K562 (cell line): Measurements from ENCODE around the gene RSRC1. TPM values are rescaled to one million over a fixed set of nuclear protein-coding genes. Genes with fewer than 3 reads are reported as not detected.

ENCODE experiments used
- CBFA2T3 ChIP-seq: fragments of 450-650 bp; IDR thresholded peaks from 2 replicates; pipeline ENCODE4 v1.6.1; 2017
- CBFB ChIP-seq: sonication (generic); formaldehyde crosslinking; IDR thresholded peaks from 2 replicates; pipeline ENCODE4 v1.4.0; 2020; ENCODE audit warnings: mild to moderate bottlenecking, missing genetic modification reagents
- GABPA ChIP-seq: fragments of 200-800 bp; sonication (Bioruptor generic); conservative IDR thresholded peaks from 2 replicates; pipeline ENCODE4 v1.6.1; 2016; ENCODE audit warnings: low read depth, missing genetic modification characterization, missing compliant biosample characterization
- KHSRP ChIP-seq: fragments of 450-650 bp; IDR thresholded peaks from 2 replicates; pipeline ENCODE4 v1.6.1; 2017
- NBN ChIP-seq: fragments of 450-650 bp; IDR thresholded peaks from 2 replicates; pipeline ENCODE4 v1.6.1; 2016; ENCODE audit warnings: low read depth, mild to moderate bottlenecking
- RBM17 ChIP-seq: fragments of 200-400 bp; formaldehyde crosslinking; IDR thresholded peaks from 2 replicates; pipeline ENCODE4 v1.6.1; 2017; ENCODE audit warnings: low read depth, mild to moderate bottlenecking, low read length, borderline replicate concordance
- RFX5 ChIP-seq: IDR thresholded peaks from 2 replicates; pipeline ENCODE4 v1.6.1; 2011; ENCODE audit warnings: low read depth, mild to moderate bottlenecking, improper control_type of control experiment, low read length
- TAL1 ChIP-seq: fragments of 450-650 bp; IDR thresholded peaks from 2 replicates; pipeline ENCODE4 v1.6.1; 2016; ENCODE audit warnings: mild to moderate bottlenecking
- TCF3 ChIP-seq: sonication (generic); formaldehyde crosslinking; IDR thresholded peaks from 2 replicates; pipeline ENCODE4 v1.4.0; 2020; ENCODE audit warnings: mild to moderate bottlenecking, missing genetic modification reagents
- ZC3H4 ChIP-seq: sonication (generic); formaldehyde crosslinking; IDR thresholded peaks from 2 replicates; pipeline ENCODE4 v1.9.0; 2021; ENCODE audit warnings: missing genetic modification reagents, borderline replicate concordance
- ZNF282 ChIP-seq: sonication (generic); formaldehyde crosslinking; IDR thresholded peaks from 2 replicates; pipeline ENCODE4 v1.8.1; 2023; ENCODE audit warnings: missing genetic modification reagents
- ZNF407 ChIP-seq: fragments of 450-650 bp; IDR thresholded peaks from 2 replicates; pipeline ENCODE4 v1.6.1; 2016; ENCODE audit warnings: low read depth
- ZNF79 ChIP-seq: fragments of 250-450 bp; sonication (Bioruptor Pico); IDR thresholded peaks from 2 replicates; pipeline ENCODE4 v1.4.0; 2020; ENCODE audit warnings: low read depth, mild to moderate bottlenecking, moderate library complexity
- polyA plus RNA-seq, 8 experiments: library from polyadenylated mRNA; depleted of rRNA in 4 of 8; stranded (reverse) in 5 of 8; unstranded in 3 of 8; fragments of >200 nt; fragmentation: Nextera tagmentation in 2 of 8; fragmentation: Illumina TruSeq in 1 of 8; extraction: Ambion mirVana in 2 of 8; extraction: Trizol in 1 of 8; gene quantifications; 2 replicates each; pipeline versions ENCODE4 v1.2.1 to v1.2.3, GENCODE V29; 2011 to 2014; ENCODE audit warnings: inconsistent platforms in 1 of 8, missing spikeins in 1 of 8
- total RNA-seq, 7 experiments: library from RNA; depleted of rRNA in 6 of 7; stranded (reverse); fragments of >200 nt in 6 of 7; fragmentation: Illumina TruSeq in 2 of 7; extraction: Trizol in 2 of 7; gene quantifications; 2 replicates each; pipeline versions ENCODE4 v1.2.1 to v1.2.3, GENCODE V29; 2011 to 2021; ENCODE audit warnings: low replicate concordance in 1 of 7
- TF ChIP-seq, protein P1 (sequence below): fragments of 200-800 bp; sonication (Bioruptor generic); IDR thresholded peaks from 2 replicates; pipeline ENCODE4 v1.6.1; 2017; ENCODE audit warnings: missing genetic modification characterization, missing compliant biosample characterization
- TF ChIP-seq, protein P2 (sequence below): sonication (generic); formaldehyde crosslinking; IDR thresholded peaks from 2 replicates; pipeline ENCODE4 v1.8.0; 2023; ENCODE audit warnings: mild to moderate bottlenecking, missing genetic modification reagents
- TF ChIP-seq, protein P3 (sequence below), 2 experiments: fragments of 450-650 bp in 1 of 2; sonication (generic) in 1 of 2; formaldehyde crosslinking; conservative IDR thresholded peaks; 2 replicates each; pipeline versions ENCODE4 v1.4.0 to v1.8.1; 2020 to 2022; ENCODE audit warnings: mild to moderate bottlenecking in 1 of 2, missing genetic modification reagents in 1 of 2

The RSRC1 gene
- total and polyA plus RNA-seq, 9 of the 15 experiments (the other 6 are each of a cell fraction or from before 2014, with no cell fraction given), result 19.3 to 128 (median 75.5) TPM

DNA sequence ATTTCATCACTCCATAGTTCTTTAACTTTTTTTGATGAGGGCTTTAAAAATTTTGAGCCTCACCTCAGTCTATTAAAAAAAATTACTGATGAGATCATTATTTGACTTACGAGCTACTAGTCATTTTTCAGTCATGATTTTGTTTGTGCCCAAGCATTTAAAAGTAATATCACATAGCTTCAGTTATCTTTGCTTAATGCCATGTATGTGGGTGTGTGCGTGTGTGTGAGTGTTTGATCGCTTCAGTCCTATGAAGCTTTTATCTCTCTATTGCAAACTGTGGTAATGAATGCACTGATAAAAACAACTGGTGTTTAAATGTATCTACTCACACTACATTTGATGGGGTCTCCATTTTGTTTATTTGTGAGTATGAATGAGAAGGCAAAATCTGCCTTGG is 49.8 kb downstream of the RSRC1 start (continued):
- TF ChIP-seq TCF3 (CRISPR knock-in tag) (peak; percentile 58), ZNF282 (CRISPR knock-in tag) (no peak), NBN (no peak), GABPA (tag) (no peak), RBM17 (no peak), ZNF407 (no peak), TAL1 (peak; percentile 70), ZNF79 (CRISPR knock-in tag) (no peak), CBFA2T3 (peak; percentile 90), ZC3H4 (CRISPR knock-in tag) (no peak), KHSRP (no peak), CBFB (no peak), RFX5 (no peak)
- TF ChIP-seq, protein P1, sequence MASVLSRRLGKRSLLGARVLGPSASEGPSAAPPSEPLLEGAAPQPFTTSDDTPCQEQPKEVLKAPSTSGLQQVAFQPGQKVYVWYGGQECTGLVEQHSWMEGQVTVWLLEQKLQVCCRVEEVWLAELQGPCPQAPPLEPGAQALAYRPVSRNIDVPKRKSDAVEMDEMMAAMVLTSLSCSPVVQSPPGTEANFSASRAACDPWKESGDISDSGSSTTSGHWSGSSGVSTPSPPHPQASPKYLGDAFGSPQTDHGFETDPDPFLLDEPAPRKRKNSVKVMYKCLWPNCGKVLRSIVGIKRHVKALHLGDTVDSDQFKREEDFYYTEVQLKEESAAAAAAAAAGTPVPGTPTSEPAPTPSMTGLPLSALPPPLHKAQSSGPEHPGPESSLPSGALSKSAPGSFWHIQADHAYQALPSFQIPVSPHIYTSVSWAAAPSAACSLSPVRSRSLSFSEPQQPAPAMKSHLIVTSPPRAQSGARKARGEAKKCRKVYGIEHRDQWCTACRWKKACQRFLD (CRISPR knock-in tag), result no peak
- TF ChIP-seq, protein P2, sequence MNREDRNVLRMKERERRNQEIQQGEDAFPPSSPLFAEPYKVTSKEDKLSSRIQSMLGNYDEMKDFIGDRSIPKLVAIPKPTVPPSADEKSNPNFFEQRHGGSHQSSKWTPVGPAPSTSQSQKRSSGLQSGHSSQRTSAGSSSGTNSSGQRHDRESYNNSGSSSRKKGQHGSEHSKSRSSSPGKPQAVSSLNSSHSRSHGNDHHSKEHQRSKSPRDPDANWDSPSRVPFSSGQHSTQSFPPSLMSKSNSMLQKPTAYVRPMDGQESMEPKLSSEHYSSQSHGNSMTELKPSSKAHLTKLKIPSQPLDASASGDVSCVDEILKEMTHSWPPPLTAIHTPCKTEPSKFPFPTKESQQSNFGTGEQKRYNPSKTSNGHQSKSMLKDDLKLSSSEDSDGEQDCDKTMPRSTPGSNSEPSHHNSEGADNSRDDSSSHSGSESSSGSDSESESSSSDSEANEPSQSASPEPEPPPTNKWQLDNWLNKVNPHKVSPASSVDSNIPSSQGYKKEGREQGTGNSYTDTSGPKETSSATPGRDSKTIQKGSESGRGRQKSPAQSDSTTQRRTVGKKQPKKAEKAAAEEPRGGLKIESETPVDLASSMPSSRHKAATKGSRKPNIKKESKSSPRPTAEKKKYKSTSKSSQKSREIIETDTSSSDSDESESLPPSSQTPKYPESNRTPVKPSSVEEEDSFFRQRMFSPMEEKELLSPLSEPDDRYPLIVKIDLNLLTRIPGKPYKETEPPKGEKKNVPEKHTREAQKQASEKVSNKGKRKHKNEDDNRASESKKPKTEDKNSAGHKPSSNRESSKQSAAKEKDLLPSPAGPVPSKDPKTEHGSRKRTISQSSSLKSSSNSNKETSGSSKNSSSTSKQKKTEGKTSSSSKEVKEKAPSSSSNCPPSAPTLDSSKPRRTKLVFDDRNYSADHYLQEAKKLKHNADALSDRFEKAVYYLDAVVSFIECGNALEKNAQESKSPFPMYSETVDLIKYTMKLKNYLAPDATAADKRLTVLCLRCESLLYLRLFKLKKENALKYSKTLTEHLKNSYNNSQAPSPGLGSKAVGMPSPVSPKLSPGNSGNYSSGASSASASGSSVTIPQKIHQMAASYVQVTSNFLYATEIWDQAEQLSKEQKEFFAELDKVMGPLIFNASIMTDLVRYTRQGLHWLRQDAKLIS (CRISPR knock-in tag), result no peak
- TF ChIP-seq, protein P3, sequence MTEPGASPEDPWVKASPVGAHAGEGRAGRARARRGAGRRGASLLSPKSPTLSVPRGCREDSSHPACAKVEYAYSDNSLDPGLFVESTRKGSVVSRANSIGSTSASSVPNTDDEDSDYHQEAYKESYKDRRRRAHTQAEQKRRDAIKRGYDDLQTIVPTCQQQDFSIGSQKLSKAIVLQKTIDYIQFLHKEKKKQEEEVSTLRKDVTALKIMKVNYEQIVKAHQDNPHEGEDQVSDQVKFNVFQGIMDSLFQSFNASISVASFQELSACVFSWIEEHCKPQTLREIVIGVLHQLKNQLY (CRISPR knock-in tag; conservative IDR thresholded peaks at IDR 0.05), result no peak
